ENCODE results near the gene RGS19.

Gene RGS19

DNA sequence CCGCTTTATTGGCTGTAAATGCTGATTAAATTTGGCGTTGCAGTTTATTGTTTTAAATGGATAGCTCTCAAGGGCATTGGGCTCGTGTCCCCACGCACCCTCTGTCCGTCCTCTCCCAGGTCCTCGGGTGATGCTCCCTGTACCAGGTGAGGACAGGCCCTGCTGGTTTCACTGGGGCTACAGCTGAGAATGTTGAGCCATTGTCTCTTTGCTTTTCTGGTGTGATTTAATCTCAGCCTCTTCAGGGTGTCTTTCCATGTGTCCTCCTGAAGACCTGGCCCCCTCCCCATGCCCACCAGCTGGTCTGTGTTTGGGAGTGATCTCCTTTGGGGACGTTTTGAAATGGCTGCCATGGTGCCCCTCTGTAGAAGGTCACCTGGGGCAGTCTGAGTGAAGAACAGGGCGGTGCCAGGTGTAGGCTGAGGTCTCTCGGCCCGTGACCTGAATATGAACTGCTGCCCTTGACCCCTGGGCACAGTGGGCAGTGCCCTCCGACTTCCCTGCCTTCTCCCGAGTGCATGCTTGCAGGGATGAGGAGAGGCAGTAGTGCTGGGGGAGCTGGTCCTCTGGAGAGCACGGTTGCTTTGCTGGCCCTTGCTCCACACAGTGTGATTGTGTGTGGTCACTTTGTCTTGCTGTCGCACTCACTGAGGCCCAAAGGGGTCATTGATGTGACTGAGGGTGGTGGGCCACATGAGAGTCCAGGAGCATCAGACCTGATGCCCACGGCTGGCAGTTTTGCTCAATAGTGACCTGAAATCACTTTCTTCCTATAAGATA is 55.8 kb downstream of the RGS19 start:
- DNase-seq (ENCODE audit: low read depth): no peak
- TF ChIP-seq, protein P1, sequence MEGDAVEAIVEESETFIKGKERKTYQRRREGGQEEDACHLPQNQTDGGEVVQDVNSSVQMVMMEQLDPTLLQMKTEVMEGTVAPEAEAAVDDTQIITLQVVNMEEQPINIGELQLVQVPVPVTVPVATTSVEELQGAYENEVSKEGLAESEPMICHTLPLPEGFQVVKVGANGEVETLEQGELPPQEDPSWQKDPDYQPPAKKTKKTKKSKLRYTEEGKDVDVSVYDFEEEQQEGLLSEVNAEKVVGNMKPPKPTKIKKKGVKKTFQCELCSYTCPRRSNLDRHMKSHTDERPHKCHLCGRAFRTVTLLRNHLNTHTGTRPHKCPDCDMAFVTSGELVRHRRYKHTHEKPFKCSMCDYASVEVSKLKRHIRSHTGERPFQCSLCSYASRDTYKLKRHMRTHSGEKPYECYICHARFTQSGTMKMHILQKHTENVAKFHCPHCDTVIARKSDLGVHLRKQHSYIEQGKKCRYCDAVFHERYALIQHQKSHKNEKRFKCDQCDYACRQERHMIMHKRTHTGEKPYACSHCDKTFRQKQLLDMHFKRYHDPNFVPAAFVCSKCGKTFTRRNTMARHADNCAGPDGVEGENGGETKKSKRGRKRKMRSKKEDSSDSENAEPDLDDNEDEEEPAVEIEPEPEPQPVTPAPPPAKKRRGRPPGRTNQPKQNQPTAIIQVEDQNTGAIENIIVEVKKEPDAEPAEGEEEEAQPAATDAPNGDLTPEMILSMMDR (conservative IDR thresholded peaks at IDR 0.05; ENCODE audit: low read depth, low read length): no peak
- H3K4me3 ChIP-seq (ENCODE audit: low read depth, low read length): no peak overlapping the region
